Stomach (tissue), 9 donors: ENCODE results near the gene MAST3. TPM values are rescaled to one million over a fixed set of nuclear protein-coding genes. Genes with fewer than 3 reads are reported as not detected.

Experiments
- DNase-seq, 2 donors: peaks; one replicate each; pipeline versions ENCODE4 v3.0.0 to v3.0.0-alpha.2; 2013 to 2019
- H3K27ac ChIP-seq, 5 donors: fragments of 200-600 bp in 4 of 5; sonication (generic) in 4 of 5; one replicate each; pipeline ENCODE4 v1.5.1; 2013 to 2019; ENCODE audit warnings: mild to moderate bottlenecking in 1 of 5, moderate library complexity in 1 of 5
- H3K27me3 ChIP-seq, 3 donors: fragments of 200-600 bp; sonication (generic); one replicate each; pipeline ENCODE4 v1.5.1; 2017 to 2019; ENCODE audit warnings: mixed run types in 1 of 3
- H3K36me3 ChIP-seq, 4 donors: fragments of 200-600 bp; sonication (generic); 1 replicate in 3 of 4; 2 replicates in 1 of 4; pipeline ENCODE4 v1.5.1; 2016 to 2019
- H3K4me1 ChIP-seq, 4 donors: fragments of 200-600 bp; sonication (generic); one replicate each; pipeline ENCODE4 v1.5.1; 2016 to 2019
- H3K4me3 ChIP-seq, 4 donors: fragments of 200-600 bp; sonication (generic) in 3 of 4; one replicate each; pipeline ENCODE4 v1.5.1; 2016 to 2019; ENCODE audit warnings: mild to moderate bottlenecking in 1 of 4
- H3K9me3 ChIP-seq, 4 donors: fragments of 200-600 bp; sonication (generic); one replicate each; pipeline ENCODE4 v1.5.1; 2016 to 2019
- EP300 ChIP-seq: sonication (generic); formaldehyde crosslinking; IDR thresholded peaks from one replicate; pipeline ENCODE4 v1.6.1; 2017; ENCODE audit warnings: antibody characterized with exemption
- POLR2A ChIP-seq, 4 donors: fragments of 450-650 bp; IDR thresholded peaks; one replicate each; pipeline ENCODE4 v1.6.1; 2016; ENCODE audit warnings: antibody characterized with exemption in 4 of 4, control low read depth in 2 of 4, mild to moderate bottlenecking in 1 of 4, moderate library complexity in 1 of 4
- POLR2AphosphoS5 ChIP-seq, 3 donors: sonication (generic); formaldehyde crosslinking; IDR thresholded peaks; one replicate each; pipeline ENCODE4 v1.6.1; 2016; ENCODE audit warnings: antibody characterized with exemption in 3 of 3
- WGBS, 5 donors: extraction: QIAGEN DNeasy Blood & Tissue Kit in 3 of 5; methylation state at CpG; one replicate each; pipeline versions ENCODE4 v1.1.5 to v1.1.7; 2013 to 2018; 5-methylcytosine and 5-hydroxymethylcytosine counted together
- intact Hi-C: fragments of 100-400 bp; cut with DNase I; formaldehyde crosslinking; loops from one replicate; pipeline ENCODE4 v1.15.1; 2023; ENCODE audit warnings: low total_unique reads
- polyA plus RNA-seq, 3 donors: library from polyadenylated mRNA; stranded (reverse); fragments of 200-250 nt; gene quantifications; one replicate each; pipeline ENCODE4 v1.2.3, GENCODE V29; 2013
- total RNA-seq, 5 donors: library from RNA; depleted of rRNA; stranded (reverse); fragments of >200 nt; gene quantifications; one replicate each; pipeline versions ENCODE4 v1.1.0 to v1.2.3, GENCODE V29; 2014 to 2016
- TF ChIP-seq, protein P1 (sequence below), 7 experiments: fragments of 450-650 bp in 4 of 7; fragments of 200-600 bp in 3 of 7; sonication (generic) in 3 of 7; IDR thresholded peaks; one replicate each; pipeline ENCODE4 v1.5.1; 2016 to 2019; ENCODE audit warnings: antibody characterized with exemption in 7 of 7, control low read depth in 2 of 7, mild to moderate bottlenecking in 1 of 7
- donor health status: healthy with polysubstance abuse.
- donor health status: Bipolar disorder and iron deficiency.
- donor health status: healthy.

The MAST3 gene
- total and polyA plus RNA-seq, 8 donors: 1.7 to 29.0 (median 6.9) TPM

DNA sequence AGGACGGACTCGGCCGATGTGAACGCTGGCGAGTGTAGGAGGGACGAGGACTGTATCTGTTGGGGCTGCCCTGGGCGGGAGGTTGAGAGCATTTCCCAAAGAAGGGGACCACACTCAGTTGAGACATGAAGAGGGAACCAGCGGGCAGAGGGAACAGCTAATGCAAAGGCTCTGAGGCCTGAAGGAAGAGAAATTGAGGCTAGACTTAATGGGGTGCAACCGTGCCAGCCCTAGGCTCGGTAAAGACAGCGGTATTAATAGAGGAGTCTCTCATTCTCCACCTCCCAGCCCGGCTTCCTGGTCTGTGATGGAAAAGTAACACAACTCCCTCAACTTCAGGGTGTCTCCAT lies 96.6 kb downstream of the MAST3 start:
- TF ChIP-seq, protein P1, sequence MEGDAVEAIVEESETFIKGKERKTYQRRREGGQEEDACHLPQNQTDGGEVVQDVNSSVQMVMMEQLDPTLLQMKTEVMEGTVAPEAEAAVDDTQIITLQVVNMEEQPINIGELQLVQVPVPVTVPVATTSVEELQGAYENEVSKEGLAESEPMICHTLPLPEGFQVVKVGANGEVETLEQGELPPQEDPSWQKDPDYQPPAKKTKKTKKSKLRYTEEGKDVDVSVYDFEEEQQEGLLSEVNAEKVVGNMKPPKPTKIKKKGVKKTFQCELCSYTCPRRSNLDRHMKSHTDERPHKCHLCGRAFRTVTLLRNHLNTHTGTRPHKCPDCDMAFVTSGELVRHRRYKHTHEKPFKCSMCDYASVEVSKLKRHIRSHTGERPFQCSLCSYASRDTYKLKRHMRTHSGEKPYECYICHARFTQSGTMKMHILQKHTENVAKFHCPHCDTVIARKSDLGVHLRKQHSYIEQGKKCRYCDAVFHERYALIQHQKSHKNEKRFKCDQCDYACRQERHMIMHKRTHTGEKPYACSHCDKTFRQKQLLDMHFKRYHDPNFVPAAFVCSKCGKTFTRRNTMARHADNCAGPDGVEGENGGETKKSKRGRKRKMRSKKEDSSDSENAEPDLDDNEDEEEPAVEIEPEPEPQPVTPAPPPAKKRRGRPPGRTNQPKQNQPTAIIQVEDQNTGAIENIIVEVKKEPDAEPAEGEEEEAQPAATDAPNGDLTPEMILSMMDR (IDR thresholded peaks at IDR 0.05): no peak
- TF ChIP-seq POLR2AphosphoS5 (IDR thresholded peaks at IDR 0.05) (no peak), EP300 (no peak), POLR2A (IDR thresholded peaks at IDR 0.05) (no peak)
- DNase-seq: no peak
- intact Hi-C loops: no loop called here
- Histone ChIP-seq H3K9me3 (no peaks in the 10 kb centered on the region), H3K27me3 (no peaks in the 10 kb centered on the region), H3K36me3 (peaks cover 7 to 37% (median 34%) of the 10 kb centered on the region in 4 donors), H3K4me3 (peak overlapping the region; percentile 65 to 92 (median 82)), H3K27ac (peak overlapping the region in 4 of 5 donors; percentile 54 to 98 (median 97)), H3K4me1 (peaks cover 18 to 34% (median 28%) of the 10 kb centered on the region in 4 donors)
- 50 to 65% (median 60%) methylated on average over 12 of the region's 12 CpGs for WGBS, 5 donors

DNA sequence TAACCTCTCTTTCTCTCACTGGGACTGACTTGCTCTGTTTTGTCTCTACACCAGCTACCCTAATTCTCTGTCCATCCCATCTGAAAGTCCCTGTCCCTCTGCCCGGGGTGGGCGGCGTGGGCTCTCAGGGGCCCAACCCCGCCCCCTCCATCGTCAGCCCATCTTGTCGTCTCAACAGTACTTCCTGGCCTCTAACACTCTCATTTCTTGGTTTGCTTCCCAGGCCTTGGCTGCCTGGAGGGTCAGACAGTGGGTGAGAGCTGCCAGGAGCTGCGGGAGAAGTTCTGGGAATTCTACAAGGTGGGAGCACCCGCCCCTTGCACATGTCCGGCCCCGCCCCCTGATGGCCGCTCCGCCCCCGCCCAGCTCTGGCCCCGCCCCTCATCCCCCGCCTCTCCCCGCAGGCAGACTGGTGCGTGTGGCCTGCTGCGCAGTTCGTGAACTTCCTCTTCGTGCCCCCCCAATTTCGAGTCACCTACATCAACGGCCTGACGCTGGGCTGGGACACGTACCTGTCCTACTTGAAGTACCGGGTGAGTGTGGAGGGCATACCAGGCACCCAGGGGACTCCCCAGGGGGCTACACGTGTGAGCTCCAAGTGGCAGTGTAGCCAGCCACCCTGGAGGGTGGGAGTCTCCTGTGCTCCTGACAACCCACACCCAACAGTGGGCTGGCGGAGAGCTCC lies 97.1 kb downstream of the MAST3 start:
- peak overlapping the region in 3 of 4 donors; percentile 23 to 72 (median 65) for H3K4me3 ChIP-seq
- no peaks in the 10 kb centered on the region for H3K9me3 ChIP-seq
- peaks cover 7 to 42% (median 39%) of the 10 kb centered on the region in 4 donors for H3K36me3 ChIP-seq
- peak in 1 of 2 donors; percentile 65 for DNase-seq
- TF ChIP-seq POLR2A (IDR thresholded peaks at IDR 0.05) (no peak), POLR2AphosphoS5 (IDR thresholded peaks at IDR 0.05) (no peak)
- peak overlapping the region in 4 of 5 donors; percentile 54 to 98 (median 97) for H3K27ac ChIP-seq
- H3K4me1 ChIP-seq: peaks cover 18 to 34% (median 28%) of the 10 kb centered on the region in 4 donors
- no peaks in the 10 kb centered on the region for H3K27me3 ChIP-seq
- intact Hi-C loops: no loop called here
- 25 to 45% (median 32%) methylated on average over 16 to 27 of the region's 27 CpGs for WGBS, 5 donors

DNA sequence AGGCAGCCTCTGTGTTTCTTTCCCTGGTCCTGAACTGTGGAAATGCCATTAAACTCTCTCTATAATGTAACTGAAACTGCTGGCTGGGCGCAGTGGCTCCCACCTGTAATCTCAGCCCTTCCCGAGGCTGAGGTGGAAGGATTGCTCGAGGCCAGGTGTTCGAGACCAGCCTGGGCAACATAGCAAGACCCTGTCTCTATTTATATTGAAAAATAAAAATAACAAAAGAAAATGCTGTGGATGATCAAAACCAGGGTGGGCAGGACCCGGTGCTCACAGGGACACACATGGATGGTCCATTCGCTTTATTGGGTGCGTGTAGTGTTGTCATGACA lies 98.9 kb downstream of the MAST3 start:
- intact Hi-C loops: no loop called here
- Histone ChIP-seq H3K36me3 (peaks cover 7 to 55% (median 45%) of the 10 kb centered on the region in 4 donors), H3K4me1 (peaks cover 17 to 33% (median 28%) of the 10 kb centered on the region in 4 donors), H3K27me3 (no peaks in the 10 kb centered on the region), H3K4me3 (no peak overlapping the region), H3K27ac (peak overlapping the region in 1 of 5 donors; percentile 98), H3K9me3 (no peaks in the 10 kb centered on the region)
- no peak for DNase-seq
- TF ChIP-seq POLR2AphosphoS5 (IDR thresholded peaks at IDR 0.05) (no peak), EP300 (no peak), POLR2A (IDR thresholded peaks at IDR 0.05) (no peak)
- TF ChIP-seq, protein P1 (IDR thresholded peaks at IDR 0.05): no peak
- 82 to 91% (median 88%) methylated on average over 7 of the region's 7 CpGs for WGBS, 5 donors

DNA sequence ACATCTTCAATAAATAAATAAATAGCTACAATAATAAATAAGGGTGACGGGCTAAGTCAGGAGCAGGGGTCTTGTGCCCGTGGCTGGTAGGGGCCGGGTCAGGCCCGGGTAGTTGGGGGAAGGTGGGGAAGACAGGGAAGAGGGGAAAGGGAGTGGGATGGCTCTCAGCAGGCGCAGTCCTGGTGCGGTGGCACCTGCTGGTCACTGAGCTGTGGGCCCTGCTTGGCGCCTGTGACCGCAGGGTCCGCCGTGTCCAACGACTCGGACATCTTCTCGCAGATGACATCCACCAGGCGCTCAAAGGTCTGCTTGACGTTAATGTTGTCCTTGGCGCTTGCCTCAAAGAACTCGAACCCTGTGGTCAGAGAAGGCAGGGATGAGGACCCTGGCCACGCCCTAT lies 99.7 kb downstream of the MAST3 start:
- H3K36me3 ChIP-seq: peaks cover 7 to 63% (median 45%) of the 10 kb centered on the region in 4 donors
- WGBS, 5 donors: 86 to 96% (median 92%) methylated on average over 12 to 18 of the region's 18 CpGs
- no peaks in the 10 kb centered on the region for H3K9me3 ChIP-seq
- intact Hi-C loops: no loop called here
- no peaks in the 10 kb centered on the region for H3K27me3 ChIP-seq
- no peak for DNase-seq
- H3K4me3 ChIP-seq: no peak overlapping the region
- peaks cover 10 to 27% (median 21%) of the 10 kb centered on the region in 4 donors for H3K4me1 ChIP-seq
- H3K27ac ChIP-seq: no peak overlapping the region
- TF ChIP-seq POLR2AphosphoS5 (IDR thresholded peaks at IDR 0.05): no peak
- TF ChIP-seq, protein P1 (IDR thresholded peaks at IDR 0.05): no peak
- no peak for TF ChIP-seq EP300
- TF ChIP-seq POLR2A (IDR thresholded peaks at IDR 0.05): no peak

DNA sequence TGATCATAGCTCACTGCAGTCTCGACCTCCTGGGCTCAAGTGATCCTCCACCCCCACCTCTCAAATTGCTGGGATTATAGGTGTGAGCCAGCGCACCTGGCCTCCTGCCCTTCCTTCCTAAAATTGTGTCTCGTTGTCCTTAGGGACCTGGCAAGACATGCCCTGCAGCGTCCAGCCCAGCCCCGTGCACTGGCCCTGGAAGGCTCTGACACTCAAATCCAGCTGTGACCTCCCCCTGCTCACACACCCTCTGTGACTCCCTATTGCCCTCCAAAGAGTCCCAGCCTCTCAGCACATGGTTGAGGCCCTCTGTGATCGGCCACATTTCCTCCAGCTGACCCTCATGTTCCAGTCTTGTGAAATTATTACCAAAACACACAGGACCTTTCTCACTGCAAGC lies 100.4 kb downstream of the MAST3 start:
- TF ChIP-seq EP300 (no peak), POLR2A (IDR thresholded peaks at IDR 0.05) (no peak), POLR2AphosphoS5 (IDR thresholded peaks at IDR 0.05) (no peak)
- TF ChIP-seq, protein P1 (IDR thresholded peaks at IDR 0.05): no peak
- Histone ChIP-seq H3K36me3 (peaks cover 7 to 63% (median 45%) of the 10 kb centered on the region in 4 donors), H3K9me3 (no peaks in the 10 kb centered on the region), H3K4me1 (peaks cover 12 to 32% (median 25%) of the 10 kb centered on the region in 4 donors), H3K27me3 (no peaks in the 10 kb centered on the region), H3K4me3 (no peak overlapping the region), H3K27ac (peak overlapping the region in 1 of 5 donors; percentile 13)
- intact Hi-C loops: no loop called here
- peak in 1 of 2 donors; percentile 3 for DNase-seq
- 56 to 82% (median 75%) methylated on average over 6 of the region's 6 CpGs for WGBS, 5 donors
